Endothelial cell of umbilical vein (primary cell): ENCODE results near the gene SHISA7.

ENCODE experiments used
- EZH2 ChIP-seq: IDR thresholded peaks from 2 replicates; pipeline ENCODE4 v1.6.1; 2012; ENCODE audit warnings: borderline replicate concordance, low read depth, mild to moderate bottlenecking, moderate library complexity, low read length, inconsistent platforms; ENCODE audit not compliant: severe bottlenecking
- FOS ChIP-seq: IDR thresholded peaks from 2 replicates; pipeline ENCODE4 v1.6.1; 2011; ENCODE audit warnings: mild to moderate bottlenecking, low read length, moderate library complexity, borderline replicate concordance; ENCODE audit not compliant: insufficient read depth
- GATA2 ChIP-seq: IDR thresholded peaks from 2 replicates; pipeline ENCODE4 v1.7.0; 2011; ENCODE audit warnings: low read depth, mild to moderate bottlenecking, moderate library complexity, mixed read lengths, low read length; ENCODE audit not compliant: insufficient read length, insufficient read depth
- JUN ChIP-seq: IDR thresholded peaks from 2 replicates; pipeline ENCODE4 v1.6.1; 2011; ENCODE audit warnings: borderline replicate concordance, low read depth; ENCODE audit not compliant: insufficient read length, insufficient read depth
- MAX ChIP-seq: IDR thresholded peaks from 2 replicates; pipeline ENCODE4 v1.6.1; 2011; ENCODE audit not compliant: insufficient read depth, insufficient read length
- MYC ChIP-seq: IDR thresholded peaks from one replicate; pipeline ENCODE4 v1.6.1; 2011; ENCODE audit warnings: mild to moderate bottlenecking, low read depth, low read length
- POLR2A ChIP-seq: IDR thresholded peaks from 2 replicates; pipeline ENCODE4 v1.6.1; 2012; ENCODE audit warnings: low read depth, mild to moderate bottlenecking, control low read depth, low read length
- POLR2AphosphoS5 ChIP-seq: IDR thresholded peaks from 2 replicates; pipeline ENCODE4 v1.6.1; 2012; ENCODE audit warnings: low read depth, mild to moderate bottlenecking, control low read depth, low read length, moderate library complexity; ENCODE audit not compliant: insufficient read depth
- TF ChIP-seq, protein P1 (sequence below), 2 donors: IDR thresholded peaks; 1 replicate in 1 of 2; 2 replicates in 1 of 2; pipeline ENCODE4 v1.5.1; 2011; ENCODE audit warnings: low read length in 2 of 2, mild to moderate bottlenecking in 2 of 2, moderate library complexity in 2 of 2, control low read depth in 1 of 2, inconsistent platforms in 1 of 2, low read depth in 1 of 2; ENCODE audit not compliant: insufficient read depth in 1 of 2; ENCODE audit errors: extremely low read depth in 1 of 2

- TF ChIP-seq POLR2A (no peak), EZH2 (no peak), POLR2AphosphoS5 (no peak), MAX (no peak), JUN (no peak), MYC (no peak), GATA2 (no peak), FOS (no peak)
- TF ChIP-seq, protein P1, sequence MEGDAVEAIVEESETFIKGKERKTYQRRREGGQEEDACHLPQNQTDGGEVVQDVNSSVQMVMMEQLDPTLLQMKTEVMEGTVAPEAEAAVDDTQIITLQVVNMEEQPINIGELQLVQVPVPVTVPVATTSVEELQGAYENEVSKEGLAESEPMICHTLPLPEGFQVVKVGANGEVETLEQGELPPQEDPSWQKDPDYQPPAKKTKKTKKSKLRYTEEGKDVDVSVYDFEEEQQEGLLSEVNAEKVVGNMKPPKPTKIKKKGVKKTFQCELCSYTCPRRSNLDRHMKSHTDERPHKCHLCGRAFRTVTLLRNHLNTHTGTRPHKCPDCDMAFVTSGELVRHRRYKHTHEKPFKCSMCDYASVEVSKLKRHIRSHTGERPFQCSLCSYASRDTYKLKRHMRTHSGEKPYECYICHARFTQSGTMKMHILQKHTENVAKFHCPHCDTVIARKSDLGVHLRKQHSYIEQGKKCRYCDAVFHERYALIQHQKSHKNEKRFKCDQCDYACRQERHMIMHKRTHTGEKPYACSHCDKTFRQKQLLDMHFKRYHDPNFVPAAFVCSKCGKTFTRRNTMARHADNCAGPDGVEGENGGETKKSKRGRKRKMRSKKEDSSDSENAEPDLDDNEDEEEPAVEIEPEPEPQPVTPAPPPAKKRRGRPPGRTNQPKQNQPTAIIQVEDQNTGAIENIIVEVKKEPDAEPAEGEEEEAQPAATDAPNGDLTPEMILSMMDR (IDR thresholded peaks at IDR 0.05; ENCODE audit: extremely low read depth in 1 of 2, insufficient read depth in 1 of 2, low read depth in 1 of 2, low read length in 2 of 2): no peak
Measured at GRCh38 chr19:55434356-55434919, 8.7 kb downstream of the SHISA7 start.
